Measurements from ENCODE around the gene HTR3B. TPM values are rescaled to one million over a fixed set of nuclear protein-coding genes. Genes with fewer than 3 reads are reported as not detected.

The HTR3B gene
- total RNA-seq, 1 experiment from 2014 or later, result not detected

- no peak for DNase-seq
- Histone ChIP-seq H2BK15ac (ENCODE audit: low read depth, low read length) (no peak overlapping the region), H3K9me3 (ENCODE audit: control insufficient read depth, low read depth, low read length) (no peaks in the 10 kb centered on the region), H3T11ph (ENCODE audit: low read length) (no peak overlapping the region), H2BK20ac (ENCODE audit: low read depth, low read length, poor library complexity, severe bottlenecking) (no peak overlapping the region), H2AK5ac (ENCODE audit: insufficient read length, low read length) (no peak overlapping the region), H4K5ac (ENCODE audit: insufficient read length, low read depth, low read length) (no peak overlapping the region), H3K4me2 (ENCODE audit: insufficient read depth, insufficient read length, low read length) (no peak overlapping the region), H2BK120ac (ENCODE audit: low read depth, low read length, poor library complexity, severe bottlenecking) (no peak overlapping the region), H3K56ac (ENCODE audit: insufficient read length, low read depth, low read length) (no peak overlapping the region), H3K18ac (ENCODE audit: insufficient read length, low read depth, low read length) (no peak overlapping the region), H3K23ac (ENCODE audit: insufficient read length, low read depth, low read length) (no peak overlapping the region), H3K79me2 (ENCODE audit: insufficient read depth, low read length) (no peaks in the 10 kb centered on the region), H3K4me1 (ENCODE audit: insufficient read depth, low read length) (no peaks in the 10 kb centered on the region), H3K27ac (ENCODE audit: insufficient read length, low read depth, low read length) (no peak overlapping the region), H3K79me1 (ENCODE audit: insufficient read depth, low read depth, low read length, poor library complexity, severe bottlenecking) (no peaks in the 10 kb centered on the region), H2AFZ (ENCODE audit: low read length) (no peak overlapping the region), H4K91ac (ENCODE audit: insufficient read length, low read depth, low read length) (no peak overlapping the region), H4K8ac (replicated peaks; ENCODE audit: insufficient read length, low read depth, low read length) (no peak overlapping the region), H2BK12ac (ENCODE audit: insufficient read length, low read depth, low read length) (no peak overlapping the region), H2BK5ac (ENCODE audit: insufficient read length, low read length) (no peak overlapping the region), H3K23me2 (ENCODE audit: insufficient read length, low read depth, low read length, poor library complexity, severe bottlenecking) (no peaks in the 10 kb centered on the region), H3K9ac (ENCODE audit: extremely low read depth, insufficient read length, low read length) (no peak overlapping the region), H4K20me1 (ENCODE audit: control insufficient read depth, insufficient read depth, insufficient read length) (no peaks in the 10 kb centered on the region), H3K14ac (ENCODE audit: insufficient read depth, low read length) (no peak overlapping the region), H3K27me3 (ENCODE audit: insufficient read depth, low read length) (no peaks in the 10 kb centered on the region), H3K4ac (ENCODE audit: low read depth, low read length) (no peak overlapping the region)
- TF ChIP-seq CTCF (conservative IDR thresholded peaks at IDR 0.05), result no peak
- H3K4me1 Mint-ChIP-seq, result peaks cover 14 to 18% of the 10 kb centered on the region in 2 experiments
- peaks cover 0 to 9% (median 0%) of the 10 kb centered on the region in 3 experiments; a peak in 4 of 7 replicates for H3K36me3 Mint-ChIP-seq (ENCODE audit: insufficient read depth in 1 of 3, low read depth in 3 of 3)
- H3K9me3 Mint-ChIP-seq, result peaks cover 6 to 11% of the 10 kb centered on the region in 2 experiments; a peak in 1 of 5 replicates
- no peak overlapping the region for H3K4me3 Mint-ChIP-seq
- H3K27ac Mint-ChIP-seq, result no peak overlapping the region
- H3K27me3 Mint-ChIP-seq (ENCODE audit: low read depth), result no peaks in the 10 kb centered on the region
- no CpG with 5 or more reads among the region's 1 CpG for WGBS (ENCODE audit: extremely low coverage, insufficient read length, low lambda C conversion rate)
These were observed 22.7 kb upstream of the HTR3B start for GRCh38 chr11:113881856-113882255.
